CD4-positive, alpha-beta T cell treated with Interleukin-6 for 4 hours (primary cell): ENCODE results near the gene PPARG.

Experiments
- DNase-seq: peaks from one replicate; pipeline ENCODE4 v3.0.0-alpha.2; 2020; ENCODE audit warnings: mixed read lengths

Gene PPARG

GRCh38 chr3:12420393-12420792 is 131.5 kb downstream of the PPARG start:
- no peak for DNase-seq

- no peak for DNase-seq
Measured at GRCh38 chr3:12421132-12421531, 132.3 kb downstream of the PPARG start.

- DNase-seq, result no peak
Measured at GRCh38 chr3:12423131-12423530, 134.3 kb downstream of the PPARG start.

GRCh38 chr3:12423918-12424630 is 135.2 kb downstream of the PPARG start:
- DNase-seq, result no peak

- DNase-seq, result no peak
Measured at GRCh38 chr3:12424635-12425319, 135.9 kb downstream of the PPARG start.

GRCh38 chr3:12425850-12426579 is 137.1 kb downstream of the PPARG start:
- no peak for DNase-seq

GRCh38 chr3:12427551-12427950 is 138.7 kb downstream of the PPARG start:
- no peak for DNase-seq

- no peak for DNase-seq
Measured at GRCh38 chr3:12428126-12428525, 139.3 kb downstream of the PPARG start.

- DNase-seq, result no peak
Measured at GRCh38 chr3:12430086-12430485, 141.2 kb downstream of the PPARG start.

- no peak for DNase-seq
Measured at GRCh38 chr3:12433823-12434222, 145.0 kb downstream of the PPARG start.

GRCh38 chr3:12436514-12437220 is 147.8 kb downstream of the PPARG start:
- DNase-seq, result no peak

GRCh38 chr3:12437221-12437605 is 148.3 kb downstream of the PPARG start:
- DNase-seq, result no peak

GRCh38 chr3:12437861-12438260 is 149.0 kb downstream of the PPARG start:
- DNase-seq, result no peak

- DNase-seq, result no peak
Measured at GRCh38 chr3:12438318-12438717, 149.4 kb downstream of the PPARG start.

GRCh38 chr3:12439161-12439940 is 150.5 kb downstream of the PPARG start:
- no peak for DNase-seq

GRCh38 chr3:12440927-12441714 is 152.3 kb downstream of the PPARG start:
- DNase-seq, result no peak

- no peak for DNase-seq
Measured at GRCh38 chr3:12442654-12443501, 154.0 kb downstream of the PPARG start.

- DNase-seq, result no peak
Measured at GRCh38 chr3:12443781-12444522, 155.1 kb downstream of the PPARG start.

- DNase-seq, result no peak
Measured at GRCh38 chr3:12444582-12445471, 156.0 kb downstream of the PPARG start.
